Small intestine (tissue), 7 donors: ENCODE results near the gene PLPPR2. TPM values are rescaled to one million over a fixed set of nuclear protein-coding genes. Genes with fewer than 3 reads are reported as not detected.

Experiments used
- DNase-seq, 2 donors: peaks; one replicate each; pipeline versions ENCODE4 v3.0.0 to v3.0.0-alpha.2; 2013
- FAIRE-seq: peaks from 2 replicates; lab custom pipeline; 2012; peaks lifted over from hg19 to GRCh38; lab: Jason Lieb, UNC
- H3K27ac ChIP-seq, 3 donors: one replicate each; pipeline ENCODE4 v1.5.1; 2013; ENCODE audit warnings: low read length in 2 of 3, mild to moderate bottlenecking in 2 of 3, control low read depth in 1 of 3, inconsistent platforms in 1 of 3, low read depth in 1 of 3, moderate library complexity in 1 of 3
- H3K27me3 ChIP-seq, 3 donors: one replicate each; pipeline ENCODE4 v1.6.1; 2013; ENCODE audit warnings: low read length in 3 of 3, inconsistent platforms in 1 of 3; ENCODE audit not compliant: control insufficient read depth in 3 of 3, insufficient read depth in 3 of 3
- H3K36me3 ChIP-seq, 3 donors: one replicate each; pipeline ENCODE4 v1.6.1; 2013; ENCODE audit warnings: low read length in 3 of 3, inconsistent platforms in 1 of 3, low read depth in 1 of 3, mild to moderate bottlenecking in 1 of 3, moderate library complexity in 1 of 3; ENCODE audit not compliant: control insufficient read depth in 3 of 3, insufficient read depth in 2 of 3
- H3K4me1 ChIP-seq, 3 donors: one replicate each; pipeline ENCODE4 v1.6.1; 2013; ENCODE audit warnings: low read length in 2 of 3, inconsistent platforms in 1 of 3, low read depth in 1 of 3, mild to moderate bottlenecking in 1 of 3, moderate library complexity in 1 of 3; ENCODE audit not compliant: control insufficient read depth in 3 of 3, insufficient read depth in 2 of 3
- H3K4me3 ChIP-seq, 3 donors: one replicate each; pipeline ENCODE4 v1.5.1; 2013; ENCODE audit warnings: low read length in 3 of 3, control low read depth in 1 of 3, inconsistent platforms in 1 of 3, low read depth in 1 of 3, mild to moderate bottlenecking in 1 of 3, moderate library complexity in 1 of 3
- H3K9me3 ChIP-seq, 2 donors: one replicate each; pipeline ENCODE4 v1.6.1; 2013; ENCODE audit warnings: low read depth in 1 of 2, low read length in 1 of 2; ENCODE audit not compliant: control insufficient read depth in 2 of 2, insufficient read depth in 1 of 2
- WGBS, 3 donors: extraction: QIAGEN DNeasy Blood & Tissue Kit; methylation state at CpG; one replicate each; pipeline ENCODE4 v1.1.7; 2013; 5-methylcytosine and 5-hydroxymethylcytosine counted together
- polyA plus RNA-seq, 4 donors: library from polyadenylated mRNA; stranded (reverse) in 3 of 4; unstranded in 1 of 4; fragments of 200-250 nt in 3 of 4; fragments of 120-200 nt in 1 of 4; gene quantifications; one replicate each; pipeline versions ENCODE4 v1.2.1 to v1.2.3, GENCODE V29; 2013
- donor health status: healthy with polysubstance abuse.
- donor health status: control.
- donor health status: control.
- donor health status: Bipolar disorder and iron deficiency.
- donor health status: healthy.

The PLPPR2 gene
- polyA plus RNA-seq, 4 donors = 3.1 to 9.7 (median 6.2) TPM

DNA sequence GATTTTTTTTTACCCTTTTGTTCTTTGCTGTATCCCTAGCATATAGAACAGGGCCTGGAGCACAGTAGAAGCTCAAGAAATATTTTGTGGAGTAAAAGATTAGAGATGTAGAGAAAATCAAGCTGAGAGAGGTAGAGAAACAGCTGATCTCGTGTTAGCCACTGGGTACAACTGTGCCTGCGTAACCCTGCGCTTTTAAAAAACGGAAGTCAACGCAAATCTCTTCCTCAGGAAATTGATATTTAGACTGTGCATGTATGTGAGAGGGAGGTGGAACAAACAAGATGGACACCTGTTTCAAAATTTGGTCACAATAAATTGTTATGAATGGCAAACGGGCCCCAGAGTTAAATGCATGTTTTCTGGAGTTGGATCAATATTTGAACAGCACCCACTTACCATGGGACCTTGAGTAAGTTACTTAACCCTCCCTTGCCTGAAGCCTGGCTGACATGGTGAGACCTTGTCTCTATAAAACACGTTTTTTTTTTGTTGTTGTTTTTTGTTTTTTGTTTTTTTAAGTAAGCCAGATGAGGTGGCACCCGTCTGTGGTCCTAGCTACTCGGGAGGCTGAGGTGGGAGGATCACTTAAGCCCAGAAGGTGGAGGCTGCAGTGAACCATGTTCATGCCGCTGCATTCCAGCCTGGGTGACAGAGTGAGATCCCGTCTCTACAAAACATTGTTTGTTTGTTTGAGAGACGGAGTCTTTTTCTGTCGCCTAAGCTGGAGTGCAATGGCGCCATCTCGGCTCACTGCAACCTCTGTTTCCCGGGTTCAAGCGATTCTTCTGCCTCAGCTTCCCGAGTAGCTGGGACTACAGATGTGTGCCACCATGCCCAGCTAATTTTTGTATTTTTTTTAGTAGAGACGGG, 32.2 kb downstream of the PLPPR2 start:
- peaks cover 0 to 9% (median 6%) of the 10 kb centered on the region in 3 donors for H3K27me3 ChIP-seq
- no peak for DNase-seq
- no peak overlapping the region for H3K4me3 ChIP-seq
- H3K4me1 ChIP-seq = peaks cover 2 to 16% (median 4%) of the 10 kb centered on the region in 3 donors
- peaks cover 0 to 5% of the 10 kb centered on the region in 2 donors for H3K9me3 ChIP-seq
- H3K36me3 ChIP-seq = no peaks in the 10 kb centered on the region
- WGBS, 3 donors = 69 to 72% (median 72%) methylated on average over 19 of the region's 19 CpGs
- FAIRE-seq = no peak
- no peak overlapping the region for H3K27ac ChIP-seq

- FAIRE-seq (no peak), DNase-seq (no peak)
- H3K27me3 ChIP-seq = no peaks in the 10 kb centered on the region
- no peak overlapping the region for H3K27ac ChIP-seq
- WGBS, 3 donors = 88 to 95% (median 90%) methylated on average over 2 of the region's 2 CpGs
- peaks cover 0 to 5% of the 10 kb centered on the region in 2 donors for H3K9me3 ChIP-seq
- H3K4me3 ChIP-seq = no peak overlapping the region
- no peaks in the 10 kb centered on the region for H3K4me1 ChIP-seq
- H3K36me3 ChIP-seq = no peaks in the 10 kb centered on the region
Observed at GRCh38 chr19:11390359-11390758, 35.1 kb downstream of the PLPPR2 start.

- FAIRE-seq = no peak
- 73 to 80% (median 78%) methylated on average over 4 of the region's 4 CpGs for WGBS, 3 donors
Observed at GRCh38 chr19:11390933-11391680, 35.9 kb downstream of the PLPPR2 start.

GRCh38 chr19:11397089-11397610, 41.9 kb downstream of the PLPPR2 start:
- H3K9me3 ChIP-seq = no peaks in the 10 kb centered on the region
- H3K4me3 ChIP-seq = no peak overlapping the region
- H3K27me3 ChIP-seq = no peaks in the 10 kb centered on the region
- no peak overlapping the region for H3K27ac ChIP-seq
- DNase-seq = no peak
- no peak for FAIRE-seq
- no peaks in the 10 kb centered on the region for H3K36me3 ChIP-seq
- H3K4me1 ChIP-seq = no peaks in the 10 kb centered on the region
- 87 to 89% (median 88%) methylated on average over 22 of the region's 22 CpGs for WGBS, 3 donors

More at GRCh38 chr19:11390933-11391680, 35.9 kb downstream of the PLPPR2 start:
- no peaks in the 10 kb centered on the region for H3K36me3 ChIP-seq
- H3K4me3 ChIP-seq = no peak overlapping the region
- peaks cover 0 to 5% of the 10 kb centered on the region in 2 donors for H3K9me3 ChIP-seq
- no peak overlapping the region for H3K27ac ChIP-seq
- DNase-seq = no peak
- no peaks in the 10 kb centered on the region for H3K27me3 ChIP-seq
- no peaks in the 10 kb centered on the region for H3K4me1 ChIP-seq

GRCh38 chr19:11399667-11400066, 44.4 kb downstream of the PLPPR2 start:
- H3K4me1 ChIP-seq = no peaks in the 10 kb centered on the region
- no peaks in the 10 kb centered on the region for H3K9me3 ChIP-seq
- DNase-seq (no peak), FAIRE-seq (no peak)
- no peak overlapping the region for H3K27ac ChIP-seq
- no peaks in the 10 kb centered on the region for H3K27me3 ChIP-seq
- H3K36me3 ChIP-seq = no peaks in the 10 kb centered on the region
- H3K4me3 ChIP-seq = no peak overlapping the region
- 87 to 90% (median 87%) methylated on average over 9 of the region's 9 CpGs for WGBS, 3 donors

GRCh38 chr19:11400798-11401197, 45.6 kb downstream of the PLPPR2 start:
- Histone ChIP-seq H3K4me3 (no peak overlapping the region), H3K27me3 (no peaks in the 10 kb centered on the region), H3K36me3 (no peaks in the 10 kb centered on the region), H3K4me1 (no peaks in the 10 kb centered on the region), H3K27ac (no peak overlapping the region), H3K9me3 (no peaks in the 10 kb centered on the region)
- WGBS, 3 donors = 47 to 75% (median 63%) methylated on average over 1 of the region's 1 CpG
- DNase-seq (no peak), FAIRE-seq (no peak)

- FAIRE-seq (no peak), DNase-seq (no peak)
- peaks cover 0 to 9% (median 4%) of the 10 kb centered on the region in 3 donors for H3K27me3 ChIP-seq
- no peaks in the 10 kb centered on the region for H3K36me3 ChIP-seq
- whole genome bisulfite sequencing, 3 donors = 67 to 84% (median 79%) methylated on average over 8 to 9 of the region's 9 CpGs
- no peak overlapping the region for H3K4me3 ChIP-seq
- no peaks in the 10 kb centered on the region for H3K9me3 ChIP-seq
- H3K27ac ChIP-seq = no peak overlapping the region
- no peaks in the 10 kb centered on the region for H3K4me1 ChIP-seq
Observed at GRCh38 chr19:11401808-11402543, 46.7 kb downstream of the PLPPR2 start.
